A172 (cell line): Measurements from ENCODE around the gene ANKRD45. TPM values are rescaled to one million over a fixed set of nuclear protein-coding genes. Genes with fewer than 3 reads are reported as not detected.
"Not testable (repeated sequence)": the region's sequence is repeated elsewhere in the genome, so short reads cannot be mapped to it uniquely, and the experiment has no call there.

ENCODE experiments used
- DNase-seq: peaks from one replicate; pipeline ENCODE4 v3.0.0-alpha.2; 2015; ENCODE audit warnings: low spot score
- total RNA-seq: library from RNA; depleted of rRNA; stranded (reverse); fragments of >200 nt; shearing (Covaris generic); gene quantifications from 2 replicates; pipeline ENCODE4 v1.2.3, GENCODE V29; 2014; rRNA removed

Gene ANKRD45
- total RNA-seq, 1 experiment from 2014 or later: 0.96 TPM

GRCh38 chr1:173572201-173572873, 97.3 kb downstream of the ANKRD45 start:
- DNase-seq: no peak

GRCh38 chr1:173570370-173571007, 99.2 kb downstream of the ANKRD45 start:
- DNase-seq: no peak

- DNase-seq: no peak
These were observed 101.2 kb downstream of the ANKRD45 start for GRCh38 chr1:173568483-173568882.

GRCh38 chr1:173563846-173564245, 105.8 kb downstream of the ANKRD45 start:
- DNase-seq: not testable (repeated sequence)

GRCh38 chr1:173562813-173563212, 106.8 kb downstream of the ANKRD45 start:
- no peak for DNase-seq

GRCh38 chr1:173561263-173561662, 108.4 kb downstream of the ANKRD45 start:
- DNase-seq: no peak

- no peak for DNase-seq
These were observed 109.3 kb downstream of the ANKRD45 start for GRCh38 chr1:173560285-173560880.

Other genes starting within 250 kb of the ANKRD45 start
- gene PRDX6, start 192.5 kb downstream of the ANKRD45 start, total RNA-seq: 436 and 466 TPM in 2 replicates
- not detected in 2 replicates for gene SLC9C2, start 66.8 kb downstream of the ANKRD45 start, total RNA-seq
- not detected in 2 replicates for gene TEX50, start 34.5 kb downstream of the ANKRD45 start, total RNA-seq
- gene KLHL20, start 45.1 kb upstream of the ANKRD45 start, total RNA-seq: 22.9 and 27.7 TPM in 2 replicates
- 40.3 and 44.7 TPM in 2 replicates for gene DARS2, start 154.8 kb upstream of the ANKRD45 start, total RNA-seq
- gene CENPL, start 155.0 kb upstream of the ANKRD45 start, total RNA-seq: 56.5 and 65.9 TPM in 2 replicates
- gene GAS5, start 198.1 kb upstream of the ANKRD45 start, total RNA-seq: 238 and 253 TPM in 2 replicates
- 5.6 and 7.5 TPM in 2 replicates for gene ZBTB37, start 198.5 kb upstream of the ANKRD45 start, total RNA-seq
- gene SERPINC1, start 247.5 kb upstream of the ANKRD45 start, total RNA-seq: not detected in 2 replicates